HG03558 (cell line): ENCODE results near the gene SLC35F2.
"Not testable (repeated sequence)": the region's sequence is repeated elsewhere in the genome, so short reads cannot be mapped to it uniquely, and the experiment has no call there.

Source experiments
- ATAC-seq: cut with Tn5 transposase; IDR thresholded peaks from one replicate; pipeline ENCODE4 v1.9.1; 2021; ENCODE audit warnings: moderate number of reproducible peaks; ENCODE audit not compliant: unreplicated experiment; ENCODE audit errors: extremely low read depth

The SLC35F2 gene

DNA sequence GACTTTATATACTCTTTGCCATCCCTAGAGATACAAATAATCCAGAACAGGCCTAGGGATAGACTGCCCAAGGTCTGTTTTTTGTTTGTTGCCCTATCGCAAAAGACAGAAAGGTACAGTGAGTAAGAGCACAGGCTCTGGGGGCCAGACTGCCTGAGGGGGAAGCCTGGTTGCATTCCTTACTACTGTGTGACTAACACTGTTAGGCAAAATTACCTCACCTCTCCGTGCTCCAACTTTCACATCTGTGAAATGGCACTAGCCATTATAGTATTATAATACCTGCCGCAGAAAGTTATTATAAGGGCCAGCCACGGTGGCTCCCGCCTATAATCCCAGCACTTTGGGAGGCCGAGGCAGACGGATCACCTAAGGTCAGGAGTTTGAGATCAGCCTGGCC lies 14.5 kb downstream of the SLC35F2 start:
- ATAC-seq = no peak

DNA sequence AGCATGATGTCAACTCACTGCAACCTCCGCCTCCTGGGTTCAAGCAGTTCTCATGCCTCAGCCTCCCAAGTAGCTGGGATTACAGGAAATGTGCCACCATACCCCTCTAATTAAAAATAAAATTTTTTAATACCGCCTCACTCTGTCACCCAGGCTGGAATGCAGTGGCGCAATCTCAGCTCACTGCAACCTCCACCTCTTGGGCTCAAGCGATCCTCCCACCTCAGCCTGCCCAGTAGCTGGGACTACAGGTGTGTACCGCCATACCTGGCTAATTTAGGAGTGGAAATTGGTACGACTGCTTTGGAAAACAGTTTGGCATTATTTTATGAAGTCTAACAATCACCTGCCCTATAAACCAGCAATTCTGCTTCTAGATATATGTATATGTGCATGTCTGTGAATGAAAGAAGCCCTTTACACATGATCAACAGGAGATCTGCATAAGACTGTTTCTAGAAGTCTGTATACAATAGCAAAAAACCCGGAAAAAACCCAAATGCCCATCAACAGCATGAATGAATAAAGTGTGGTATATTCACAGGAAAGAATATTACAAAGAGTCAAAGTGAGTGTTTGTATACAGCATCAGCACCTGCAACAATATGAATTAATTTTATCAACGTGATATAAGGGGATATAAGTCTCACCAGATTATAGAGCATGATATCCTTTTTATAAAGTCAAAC lies 16.0 kb downstream of the SLC35F2 start:
- no peak for ATAC-seq

DNA sequence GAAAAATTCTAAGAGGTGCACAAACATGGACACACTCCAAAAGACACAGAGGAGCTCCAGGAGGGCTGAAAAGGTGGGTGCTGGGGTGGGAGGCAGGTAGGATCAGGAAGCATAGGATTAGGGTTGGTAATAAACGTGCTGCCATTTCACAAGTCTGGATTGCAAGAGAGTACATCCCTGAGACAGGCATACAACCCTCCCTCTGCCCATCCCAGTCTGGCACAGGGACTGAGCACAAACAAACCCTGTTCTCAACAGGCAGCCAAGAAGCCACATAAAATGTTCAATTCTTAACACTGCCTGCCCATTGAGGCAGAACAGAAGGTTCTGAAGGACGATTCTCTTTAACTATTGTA lies 18.5 kb downstream of the SLC35F2 start:
- no peak for ATAC-seq

DNA sequence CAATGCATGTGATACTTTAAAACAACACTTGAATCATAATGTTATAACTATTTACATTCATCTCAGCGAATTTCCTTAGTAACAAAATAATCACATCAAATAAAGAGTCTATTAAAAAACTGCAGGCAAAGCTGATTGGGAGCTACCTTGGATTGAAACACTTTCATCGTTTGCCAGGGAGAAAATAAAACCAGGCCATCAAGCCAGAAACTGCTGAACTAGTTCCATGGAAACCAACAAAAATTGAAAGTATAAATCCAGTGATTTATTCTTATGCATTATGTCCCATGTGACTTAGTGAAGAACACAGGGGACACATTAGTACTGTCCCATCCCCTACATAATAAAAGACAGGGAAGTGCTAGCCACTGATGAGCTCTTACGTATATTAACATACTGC lies 21.7 kb downstream of the SLC35F2 start:
- no peak for ATAC-seq

DNA sequence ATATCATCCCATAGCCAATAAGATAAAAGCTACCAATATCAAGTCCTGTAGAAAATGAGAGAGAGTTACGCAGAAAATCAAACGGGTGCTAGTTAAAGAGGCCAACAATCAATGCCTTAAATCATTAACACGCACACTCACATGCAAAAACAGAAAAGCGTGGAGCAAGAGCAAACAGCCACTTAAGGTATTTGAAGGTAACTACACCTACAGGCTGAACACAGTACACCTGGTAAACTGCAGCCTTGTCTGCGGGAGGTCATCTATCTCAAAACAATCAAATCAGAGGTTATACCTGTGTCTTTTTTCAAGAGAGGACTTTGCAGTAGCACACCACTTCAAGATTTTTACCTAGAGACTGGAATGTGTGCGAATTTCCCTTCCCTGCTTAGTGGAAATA lies 23.6 kb downstream of the SLC35F2 start:
- ATAC-seq = no peak

DNA sequence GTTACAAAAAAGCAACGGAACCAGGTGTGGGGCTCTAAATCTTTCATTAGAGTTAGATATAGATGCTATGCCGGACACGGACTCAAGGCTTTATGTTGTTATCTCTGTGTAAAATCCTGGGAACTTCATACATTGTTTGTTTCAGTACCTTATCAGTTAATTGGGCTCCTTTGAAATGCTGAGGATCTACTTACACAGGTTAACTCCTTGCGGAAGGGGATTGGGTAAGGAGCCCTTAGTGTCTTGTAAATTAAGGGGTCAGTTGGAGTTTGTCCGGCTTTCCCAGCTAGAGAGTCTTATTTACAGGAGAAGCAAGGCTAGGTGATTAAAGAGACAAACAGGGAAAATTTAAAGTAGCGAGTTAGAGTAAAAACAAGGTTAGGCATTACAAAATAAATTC lies 24.7 kb downstream of the SLC35F2 start:
- ATAC-seq = not testable (repeated sequence)

DNA sequence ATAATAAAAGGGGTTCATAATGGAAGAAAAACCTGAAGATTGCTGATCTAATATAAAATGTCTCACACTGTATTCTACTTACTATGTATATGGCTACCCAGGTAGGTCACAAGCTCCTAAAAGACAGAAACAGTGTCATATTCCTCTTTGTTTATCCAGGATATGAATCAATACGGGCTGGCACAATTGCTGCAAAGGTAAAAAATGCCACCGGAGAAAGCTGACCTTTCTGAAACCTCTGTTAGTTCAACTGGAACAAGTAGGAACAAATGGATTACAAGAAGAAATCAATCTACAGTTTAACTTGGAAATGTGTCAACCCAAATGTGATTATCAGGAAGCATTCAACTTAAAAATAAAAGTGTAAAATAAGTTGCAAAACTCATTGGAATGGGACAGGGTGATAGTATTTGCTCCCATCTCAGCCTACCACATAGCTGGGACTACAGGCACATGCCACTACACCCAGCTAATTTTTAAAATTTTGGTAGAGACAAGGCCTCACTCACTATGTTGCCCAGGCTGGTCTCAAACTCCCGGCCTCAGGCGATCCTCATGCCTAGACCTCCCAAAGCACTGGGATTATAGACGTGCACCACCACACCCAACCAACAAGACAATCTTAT lies 27.6 kb downstream of the SLC35F2 start:
- ATAC-seq = no peak

DNA sequence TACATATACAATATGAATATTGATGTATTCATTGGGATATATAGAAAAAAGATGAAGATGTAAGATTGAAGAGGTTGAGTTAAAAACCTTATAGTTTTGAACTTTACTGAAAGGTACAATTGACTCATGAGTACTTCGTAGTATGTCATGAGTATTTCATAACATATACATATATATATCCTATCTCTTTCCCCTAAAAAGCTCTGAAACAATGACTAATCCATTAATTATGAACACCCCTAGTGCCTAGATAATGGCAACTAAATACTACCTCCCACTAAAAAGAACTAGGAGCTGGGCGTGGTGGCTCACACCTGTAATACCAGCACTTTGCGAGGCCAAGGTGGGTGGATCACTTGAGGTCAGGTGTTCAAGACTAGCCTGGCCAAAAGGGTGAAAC lies 31.5 kb downstream of the SLC35F2 start:
- no peak for ATAC-seq

DNA sequence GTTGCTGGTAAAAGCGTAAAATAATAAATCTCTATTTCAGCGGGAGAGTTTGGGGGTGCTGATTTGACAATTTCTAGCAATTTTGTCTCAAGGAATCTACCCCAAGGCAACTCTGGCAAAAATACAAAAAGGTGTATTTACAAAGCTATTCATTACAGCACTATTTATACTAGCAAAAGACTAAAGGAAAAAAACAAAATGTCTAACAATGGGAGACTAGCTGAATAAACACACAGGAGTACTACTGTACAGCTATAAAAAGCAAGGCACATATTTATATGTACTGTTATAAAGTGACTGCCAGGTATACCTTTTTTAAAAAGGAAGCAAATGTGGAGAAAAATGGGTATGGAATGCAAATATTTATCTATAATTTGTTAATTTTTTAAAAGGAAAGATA lies 32.7 kb downstream of the SLC35F2 start:
- ATAC-seq = no peak

DNA sequence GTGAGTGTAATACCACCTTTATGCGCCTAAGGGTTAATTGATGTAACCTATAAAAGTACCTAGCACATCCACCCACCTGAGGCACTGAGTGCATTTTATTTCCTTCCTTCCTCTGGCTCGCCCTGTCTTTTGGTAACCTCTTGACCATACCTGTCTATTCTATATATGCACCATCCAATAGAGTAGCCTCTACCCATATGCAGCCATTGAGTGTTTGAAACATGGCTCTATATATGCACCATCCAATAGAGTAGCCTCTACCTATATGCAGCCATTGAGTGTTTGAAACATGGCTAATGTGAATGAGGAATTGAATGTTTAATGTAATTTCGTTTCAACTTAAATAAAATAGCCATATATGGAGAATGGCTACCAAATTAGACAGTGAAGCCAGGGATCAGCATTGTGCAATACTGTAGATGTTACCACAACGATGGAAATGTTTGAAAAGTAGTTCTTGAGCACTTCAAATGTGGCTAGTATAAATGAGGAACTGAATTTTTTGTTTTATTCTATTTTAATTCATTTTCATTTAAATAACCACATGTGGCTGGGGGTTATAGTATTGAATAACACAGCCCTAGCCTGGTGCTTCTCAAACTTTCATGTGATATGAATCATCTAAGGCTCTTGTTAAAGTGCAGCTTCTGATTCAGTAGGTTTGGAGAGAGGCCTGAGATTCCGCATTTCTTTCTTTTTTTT lies 33.8 kb downstream of the SLC35F2 start:
- no peak for ATAC-seq

DNA sequence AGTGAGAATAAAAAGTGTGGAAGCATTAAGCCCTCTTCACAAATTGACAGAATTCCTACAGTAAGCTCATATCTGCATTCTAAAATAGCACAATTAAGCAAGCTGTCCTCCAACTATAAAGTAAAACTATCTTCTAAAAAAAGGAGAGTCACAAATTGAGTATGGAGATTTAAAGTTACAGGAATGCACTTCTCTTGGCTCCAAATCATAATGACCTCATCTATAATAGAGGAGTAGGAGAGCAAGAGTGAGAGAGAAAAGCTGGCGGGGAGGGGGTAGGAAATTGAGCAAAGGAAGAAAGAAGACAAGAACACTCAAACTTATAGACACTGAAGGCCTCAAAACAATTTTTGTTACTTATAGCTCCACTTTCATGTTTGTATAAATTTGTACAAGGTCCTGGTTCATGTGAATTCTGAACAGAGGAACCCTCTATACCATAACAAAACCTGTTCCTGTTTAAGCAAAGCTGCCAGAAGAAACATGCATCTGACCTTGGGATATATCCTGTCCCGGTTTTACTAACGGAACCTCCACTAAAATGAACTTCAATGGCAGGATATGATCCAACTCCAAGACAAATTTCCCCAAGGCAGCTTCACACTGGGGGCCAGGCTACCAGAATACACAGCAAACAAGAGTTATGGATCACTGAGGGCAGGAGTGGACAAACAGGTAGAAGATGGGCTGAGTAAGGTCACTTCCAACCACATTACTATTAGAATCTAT lies 37.2 kb downstream of the SLC35F2 start:
- ATAC-seq = no peak

DNA sequence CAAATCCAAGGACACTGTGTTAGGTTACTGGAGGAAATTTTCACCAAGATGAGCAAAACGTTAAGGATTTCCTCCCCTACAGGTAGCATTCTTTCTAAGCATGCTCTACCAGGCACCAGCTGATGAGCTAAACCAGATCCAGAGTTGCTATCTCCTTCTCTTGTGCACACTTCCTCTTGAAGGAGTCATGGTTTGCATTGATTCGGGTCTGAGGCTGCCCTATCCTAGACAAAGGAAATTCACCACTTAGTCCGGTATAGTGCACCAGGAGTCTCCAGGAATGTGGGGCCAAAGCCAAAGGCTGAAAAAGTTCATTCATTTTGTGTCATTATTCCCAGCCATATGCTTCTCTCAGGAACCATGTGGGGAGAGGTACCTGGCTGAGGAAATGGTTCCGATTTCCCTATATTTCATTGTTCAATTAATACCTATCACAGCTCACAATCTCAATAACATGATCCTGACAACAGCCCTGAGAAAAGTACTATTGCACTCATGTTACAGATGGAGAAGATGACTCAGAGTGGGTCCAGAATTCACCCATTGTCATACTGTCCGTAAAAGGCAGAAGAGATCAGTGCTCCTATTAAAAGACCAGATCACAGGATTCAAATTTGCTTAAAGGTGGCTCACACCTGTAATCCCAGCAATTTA lies 39.1 kb downstream of the SLC35F2 start:
- ATAC-seq = no peak

DNA sequence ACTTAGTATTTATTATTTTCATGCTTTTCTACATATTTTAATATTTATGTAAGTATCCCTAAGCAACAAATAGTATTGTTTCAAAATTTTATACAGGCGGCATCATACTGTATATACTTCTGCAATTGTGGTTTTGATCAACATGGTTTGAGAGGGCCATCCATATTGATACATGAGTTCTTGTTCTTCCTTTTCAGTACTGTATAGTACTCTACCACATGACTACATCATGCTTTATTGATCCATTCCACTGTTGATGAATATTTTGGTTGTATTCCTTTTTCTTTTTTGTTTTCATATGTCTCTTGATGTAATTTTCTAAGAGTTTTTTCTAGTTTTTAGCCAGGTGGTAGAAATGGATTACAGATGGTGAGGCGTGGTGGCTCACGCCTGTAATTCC lies 40.1 kb downstream of the SLC35F2 start:
- no peak for ATAC-seq

DNA sequence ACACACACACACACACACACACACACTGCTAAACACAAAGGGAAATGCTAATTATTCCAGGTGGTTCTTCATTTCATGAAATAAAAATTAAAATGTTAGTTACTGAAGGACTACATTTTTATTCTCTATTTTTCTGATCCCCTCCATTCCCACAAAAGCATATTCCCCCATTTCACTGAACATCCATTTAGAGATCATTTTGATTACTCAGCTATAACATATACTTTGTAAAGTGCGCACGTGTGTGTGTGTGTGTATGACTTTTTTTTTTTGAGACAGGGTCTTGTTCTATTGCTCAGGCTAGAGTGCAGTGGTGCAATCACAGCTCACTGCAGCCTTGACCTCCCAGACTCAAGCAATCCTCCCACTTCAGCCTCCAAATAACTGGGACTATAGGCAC lies 42.6 kb downstream of the SLC35F2 start:
- no peak for ATAC-seq

DNA sequence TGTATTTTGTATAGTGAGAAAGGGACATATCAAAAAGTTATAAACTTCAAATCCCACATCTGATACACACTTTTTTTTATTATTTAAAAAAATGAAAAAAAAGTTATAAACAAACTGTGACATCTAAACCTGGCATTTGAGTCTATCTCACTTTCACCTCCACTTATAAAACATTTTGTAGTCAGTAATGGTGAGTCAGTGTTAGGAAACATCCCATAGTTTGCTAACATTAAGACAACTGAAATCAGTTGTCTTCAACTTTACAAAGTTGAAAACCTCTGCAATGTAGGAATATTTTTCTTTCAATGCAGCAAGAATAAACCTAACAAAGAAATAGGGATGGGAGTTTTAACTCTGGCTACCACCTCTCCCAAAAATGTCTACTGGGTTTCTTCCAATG lies 47.7 kb downstream of the SLC35F2 start:
- ATAC-seq = no peak

DNA sequence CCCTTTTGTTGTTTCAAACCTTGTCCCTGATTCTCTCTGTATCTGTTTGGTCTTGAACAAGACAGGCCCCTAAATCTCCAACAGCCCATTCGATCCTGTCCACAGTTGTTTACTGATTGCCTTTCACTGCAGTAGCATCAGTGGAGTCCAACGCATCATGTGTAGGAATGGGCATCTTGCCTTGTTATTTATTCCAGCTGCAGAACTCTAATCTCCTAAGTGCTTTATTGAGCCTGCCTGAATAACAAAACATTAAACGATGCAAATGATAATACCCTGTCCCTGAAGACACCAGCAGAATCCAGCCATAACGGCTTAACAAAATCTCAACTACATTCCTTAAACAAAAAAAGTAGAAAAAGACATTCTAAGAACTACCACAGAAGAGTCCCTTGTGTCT lies 50.1 kb downstream of the SLC35F2 start:
- no peak for ATAC-seq

DNA sequence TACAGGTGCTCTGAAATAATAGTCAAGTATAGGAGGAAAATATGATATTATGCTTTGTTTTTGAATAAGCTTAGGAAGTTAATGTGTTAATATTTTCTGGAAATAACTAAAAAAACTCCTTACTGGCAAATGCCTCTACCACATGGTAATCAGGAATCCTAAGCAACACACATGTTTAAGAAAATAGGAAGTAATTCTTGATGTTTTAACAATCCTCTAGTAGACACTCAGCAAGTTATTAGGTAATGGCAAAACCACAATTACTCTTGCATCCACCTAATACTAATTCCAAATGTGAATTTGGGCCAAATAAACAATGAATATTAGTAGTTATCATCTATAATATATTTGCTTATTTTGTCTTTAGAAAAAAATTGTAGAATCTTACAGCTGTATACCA lies 53.6 kb downstream of the SLC35F2 start:
- no peak for ATAC-seq

DNA sequence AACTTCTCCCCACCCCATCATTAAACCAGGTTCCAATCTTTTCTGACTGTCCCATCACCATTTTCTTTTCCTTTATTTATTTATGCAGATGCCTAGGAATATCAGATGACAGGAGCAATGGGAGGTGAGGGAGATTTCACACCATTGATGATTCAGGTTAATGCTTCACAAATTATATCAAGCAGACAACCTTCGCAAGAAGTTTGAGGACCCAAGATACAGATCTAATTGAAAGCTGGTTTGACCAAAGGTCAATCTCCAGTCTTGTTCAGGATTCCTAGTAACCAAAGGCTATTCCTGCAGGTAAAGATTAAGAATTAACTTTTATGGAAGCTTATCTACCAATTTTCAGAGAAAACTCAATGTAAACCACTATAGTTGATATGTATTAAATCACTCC lies 54.4 kb downstream of the SLC35F2 start:
- ATAC-seq = no peak

DNA sequence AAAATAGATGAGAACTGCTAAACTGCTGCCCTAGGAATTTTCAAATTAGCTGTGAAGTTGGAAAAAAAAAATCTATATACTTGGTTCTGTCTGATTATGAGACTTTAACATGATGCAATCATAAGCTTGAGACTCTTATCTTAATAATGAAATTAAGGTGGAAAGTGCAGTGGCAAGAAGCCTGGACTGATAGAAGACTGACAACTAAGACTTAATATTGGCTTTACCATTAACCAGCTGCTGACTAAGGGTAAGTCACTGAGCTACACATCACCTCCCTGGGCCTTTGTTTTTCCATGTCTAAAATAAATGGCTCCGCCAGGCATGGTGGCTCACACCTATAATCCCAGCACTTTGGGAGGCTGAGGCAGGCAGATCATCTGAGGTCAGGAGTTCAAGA lies 56.9 kb downstream of the SLC35F2 start:
- no peak for ATAC-seq

DNA sequence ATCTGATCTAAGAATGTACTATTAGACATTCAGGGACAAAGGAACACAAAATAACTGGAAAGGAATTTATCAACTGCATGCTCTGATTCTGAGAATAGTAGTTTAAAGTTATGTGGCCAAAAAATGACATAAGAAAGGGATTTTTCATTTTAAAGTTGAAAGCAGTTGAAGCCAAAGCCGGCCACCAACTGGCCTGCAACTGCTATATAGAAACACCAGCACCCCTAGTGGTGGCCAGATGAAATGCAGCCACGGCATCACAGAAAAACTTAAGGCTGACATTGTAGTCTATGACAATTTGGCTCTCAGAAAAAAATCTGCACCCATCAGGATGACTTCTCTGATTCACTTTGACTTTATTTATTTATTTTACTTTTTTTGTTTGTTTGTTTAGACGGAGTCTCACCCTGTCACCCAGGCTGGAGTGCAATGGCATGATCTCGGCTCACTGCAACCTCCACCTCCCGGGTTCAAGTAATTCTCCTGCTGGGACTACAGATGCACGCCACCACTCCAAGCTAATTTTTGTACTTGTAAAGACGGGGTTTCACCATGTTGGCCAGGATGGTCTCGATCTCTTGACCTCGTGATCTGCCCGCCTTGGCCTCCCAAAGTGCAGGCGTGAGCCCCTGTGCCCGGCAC lies 59.2 kb downstream of the SLC35F2 start:
- ATAC-seq = no peak
